Spleen (tissue), 7 donors: ENCODE data around the gene EHD2.

Experiments used
- POLR2A ChIP-seq, 3 donors: fragments of 450-650 bp; IDR thresholded peaks; one replicate each; pipeline ENCODE4 v1.5.1; 2017; ENCODE audit warnings: antibody characterized with exemption in 3 of 3, mild to moderate bottlenecking in 1 of 3
- TF ChIP-seq, protein P1 (sequence below), 11 experiments: fragments of 200-600 bp in 7 of 11; fragments of 450-650 bp in 4 of 11; sonication (generic) in 4 of 11; IDR thresholded peaks in 8 of 11; conservative IDR thresholded peaks in 3 of 11; 1 replicate in 7 of 11; 2 replicates in 4 of 11; pipeline versions ENCODE4 v1.4.0 to v1.8.0; 2016 to 2021; ENCODE audit warnings: antibody characterized with exemption in 11 of 11, inconsistent platforms in 4 of 11, mild to moderate bottlenecking in 1 of 11
- donor health status: DM: no; HTN: no; CAD: no; lungs with moderate emphysema.
- donor health status: DM: no; HTN: no; CAD: no.
- donor health status: DM: no; HTN: no; CAD: no.

DNA sequence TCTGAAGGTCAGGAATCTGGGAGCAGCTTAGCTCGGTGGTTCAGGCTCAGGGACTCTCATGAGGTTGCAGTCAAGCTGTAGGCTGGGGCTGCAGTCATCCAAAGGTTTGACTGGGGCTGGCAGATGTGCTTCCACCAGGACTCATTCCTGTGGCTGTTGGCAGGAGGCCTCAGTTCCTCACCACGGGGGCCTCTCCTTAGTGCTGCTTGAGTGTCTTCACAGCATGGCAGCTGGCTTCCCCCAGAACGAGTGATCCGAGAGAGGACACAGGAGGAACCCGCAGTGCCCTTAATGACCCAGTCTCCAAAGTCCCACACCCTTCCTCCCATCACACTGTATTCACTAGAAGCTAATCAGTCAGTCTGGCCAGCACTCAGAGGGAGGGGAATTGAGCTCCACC lies 38.7 kb upstream of the EHD2 start:
- TF ChIP-seq, protein P1, sequence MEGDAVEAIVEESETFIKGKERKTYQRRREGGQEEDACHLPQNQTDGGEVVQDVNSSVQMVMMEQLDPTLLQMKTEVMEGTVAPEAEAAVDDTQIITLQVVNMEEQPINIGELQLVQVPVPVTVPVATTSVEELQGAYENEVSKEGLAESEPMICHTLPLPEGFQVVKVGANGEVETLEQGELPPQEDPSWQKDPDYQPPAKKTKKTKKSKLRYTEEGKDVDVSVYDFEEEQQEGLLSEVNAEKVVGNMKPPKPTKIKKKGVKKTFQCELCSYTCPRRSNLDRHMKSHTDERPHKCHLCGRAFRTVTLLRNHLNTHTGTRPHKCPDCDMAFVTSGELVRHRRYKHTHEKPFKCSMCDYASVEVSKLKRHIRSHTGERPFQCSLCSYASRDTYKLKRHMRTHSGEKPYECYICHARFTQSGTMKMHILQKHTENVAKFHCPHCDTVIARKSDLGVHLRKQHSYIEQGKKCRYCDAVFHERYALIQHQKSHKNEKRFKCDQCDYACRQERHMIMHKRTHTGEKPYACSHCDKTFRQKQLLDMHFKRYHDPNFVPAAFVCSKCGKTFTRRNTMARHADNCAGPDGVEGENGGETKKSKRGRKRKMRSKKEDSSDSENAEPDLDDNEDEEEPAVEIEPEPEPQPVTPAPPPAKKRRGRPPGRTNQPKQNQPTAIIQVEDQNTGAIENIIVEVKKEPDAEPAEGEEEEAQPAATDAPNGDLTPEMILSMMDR (IDR thresholded peaks at IDR 0.05 in 8 of 11, conservative IDR thresholded peaks at IDR 0.05 in 3 of 11): no peak
- TF ChIP-seq POLR2A (IDR thresholded peaks at IDR 0.05): no peak
